Memory B cell (primary cell): ENCODE data around the gene KCNMB3.
"Not testable (repeated sequence)": the region's sequence is repeated elsewhere in the genome, so short reads cannot be mapped to it uniquely, and the experiment has no call there.

Source experiments
- ATAC-seq: fragments of 150-1000 bp; cut with Tn5 transposase; 2 replicates; pipeline ENCODE4 v1.10.0; 2021; ENCODE audit warnings: low read depth, mild to moderate bottlenecking, moderate library complexity
- DNase-seq, 2 donors: peaks; one replicate each; pipeline ENCODE4 v3.0.0; 2022; ENCODE audit warnings: low spot score in 2 of 2
- H3K27ac Mint-ChIP-seq: one replicate; pipeline ENCODE4 v1.8.0; 2022; ENCODE audit warnings: mild to moderate bottlenecking, moderate library complexity, mixed read lengths
- H3K27me3 Mint-ChIP-seq: one replicate; pipeline ENCODE4 v1.8.0; 2022; ENCODE audit warnings: mixed read lengths
- H3K36me3 Mint-ChIP-seq: one replicate; pipeline ENCODE4 v1.8.0; 2022; ENCODE audit warnings: mild to moderate bottlenecking, mixed read lengths
- H3K4me1 Mint-ChIP-seq: one replicate; pipeline ENCODE4 v1.8.0; 2022; ENCODE audit warnings: mixed read lengths
- H3K4me3 Mint-ChIP-seq: one replicate; pipeline ENCODE4 v1.8.0; 2022; ENCODE audit warnings: mild to moderate bottlenecking, moderate library complexity, mixed read lengths
- H3K9me3 Mint-ChIP-seq: one replicate; pipeline ENCODE4 v1.8.0; 2022; ENCODE audit warnings: mixed read lengths

The KCNMB3 gene

DNA sequence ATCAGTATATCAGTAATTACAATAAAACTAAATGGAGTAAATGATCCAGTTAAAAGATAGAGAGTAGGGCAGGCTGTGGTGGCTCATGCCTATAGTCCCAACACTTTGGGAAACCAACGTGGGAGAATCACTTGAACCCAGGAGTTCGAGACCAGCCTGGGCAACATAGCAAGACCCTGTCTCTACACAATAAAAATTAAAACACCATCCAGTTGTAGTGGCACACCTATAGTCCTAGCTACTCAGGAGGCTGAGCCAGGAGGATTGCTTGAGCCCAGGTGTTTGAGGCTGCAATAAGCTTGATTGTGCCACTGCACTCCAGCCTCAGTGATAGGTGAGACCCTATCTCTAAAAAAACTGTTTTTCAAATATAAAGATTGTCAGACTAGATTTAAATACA, 5.9 kb upstream of the KCNMB3 start:
- H3K27me3 Mint-ChIP-seq: no peaks in the 10 kb centered on the region
- no peak for ATAC-seq
- peaks cover 13% of the 10 kb centered on the region for H3K36me3 Mint-ChIP-seq
- no peak for DNase-seq
- H3K27ac Mint-ChIP-seq: no peak overlapping the region
- peaks cover 22% of the 10 kb centered on the region for H3K4me1 Mint-ChIP-seq
- no peak overlapping the region for H3K4me3 Mint-ChIP-seq
- H3K9me3 Mint-ChIP-seq: peaks cover 15% of the 10 kb centered on the region

DNA sequence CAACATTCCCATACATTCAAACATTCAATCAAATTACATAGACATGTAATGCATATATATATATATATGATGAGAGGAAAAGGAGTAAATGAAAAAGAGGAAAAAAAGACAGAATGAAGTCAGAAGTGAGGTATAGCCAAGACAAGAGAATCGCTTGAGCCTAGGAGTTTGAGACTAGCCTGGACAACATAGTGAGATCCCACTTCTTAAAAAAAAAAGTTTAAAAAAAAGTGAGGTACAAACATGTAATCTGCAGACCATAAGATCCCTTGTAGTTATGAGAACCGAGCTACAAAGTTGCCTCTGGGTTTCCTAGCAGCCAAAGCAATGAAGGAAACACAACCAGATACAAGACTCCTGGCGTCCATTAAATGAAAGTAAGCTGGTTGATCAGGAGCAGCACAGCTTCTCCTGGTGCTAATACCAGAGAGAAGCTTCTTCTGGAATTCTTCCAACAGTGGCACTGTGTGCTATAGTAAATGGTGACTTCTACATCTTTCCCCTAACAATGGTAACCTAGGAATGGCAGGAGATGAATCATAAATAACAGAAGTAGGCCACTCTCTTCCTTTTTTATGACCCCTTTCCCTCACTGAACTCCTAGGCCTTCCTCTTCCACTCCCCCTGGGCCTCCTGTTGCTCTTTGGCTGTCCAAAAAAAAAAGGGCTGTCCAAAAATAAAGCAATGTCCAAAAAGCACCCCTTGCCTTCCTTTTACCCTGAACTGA, 3.5 kb downstream of the KCNMB3 start:
- Mint-ChIP-seq H3K4me3 (no peak overlapping the region), H3K4me1 (no peaks in the 10 kb centered on the region)
- no peak for ATAC-seq

DNA sequence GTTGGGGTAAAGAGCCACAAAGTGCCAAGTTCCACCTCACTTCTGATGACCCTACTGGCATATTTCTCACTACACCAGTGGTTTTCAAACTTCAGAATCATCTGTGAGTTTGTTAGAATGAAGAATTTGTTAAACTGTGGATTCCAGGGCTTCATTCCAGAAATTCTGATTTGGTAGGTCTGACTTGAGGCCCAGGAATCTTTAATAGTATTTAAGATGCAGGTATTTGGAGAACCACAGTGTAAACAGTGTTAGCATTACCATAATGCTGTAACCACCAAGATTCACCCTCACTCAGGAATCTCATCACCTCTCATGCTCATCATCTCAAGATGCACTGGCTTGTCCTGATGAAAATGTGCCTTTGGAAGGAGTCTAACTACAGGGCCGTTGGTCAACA, 6.0 kb downstream of the KCNMB3 start:
- H3K36me3 Mint-ChIP-seq: peaks cover 10% of the 10 kb centered on the region
- DNase-seq (no peak), ATAC-seq (no peak)
- no peaks in the 10 kb centered on the region for H3K27me3 Mint-ChIP-seq
- no peak overlapping the region for H3K4me3 Mint-ChIP-seq
- no peak overlapping the region for H3K27ac Mint-ChIP-seq
- H3K9me3 Mint-ChIP-seq: no peaks in the 10 kb centered on the region
- no peaks in the 10 kb centered on the region for H3K4me1 Mint-ChIP-seq

More for the DNA sequence above, 3.5 kb downstream of the KCNMB3 start:
- no peak overlapping the region for H3K27ac Mint-ChIP-seq
- DNase-seq: no peak
- no peaks in the 10 kb centered on the region for H3K27me3 Mint-ChIP-seq
- H3K36me3 Mint-ChIP-seq: peaks cover 18% of the 10 kb centered on the region
- H3K9me3 Mint-ChIP-seq: no peaks in the 10 kb centered on the region

DNA sequence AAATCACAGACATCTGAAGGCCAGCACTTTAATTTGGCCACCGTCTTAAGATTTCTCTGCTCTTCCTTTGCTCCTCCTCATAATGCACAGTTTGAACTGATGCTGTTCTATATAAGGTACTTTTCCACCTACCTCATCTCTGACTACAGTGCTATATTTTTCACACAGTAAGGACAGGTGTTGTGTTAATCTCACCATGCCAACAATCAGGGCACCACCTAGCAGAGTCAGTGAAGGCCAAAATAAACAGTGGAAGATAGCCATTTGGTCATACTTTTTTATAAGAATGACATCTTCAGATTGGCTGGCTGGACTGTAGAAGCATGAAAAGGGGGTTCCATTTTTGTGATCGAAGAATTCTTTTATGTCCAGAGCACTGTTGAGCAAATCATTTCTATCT, 8.1 kb downstream of the KCNMB3 start:
- H3K27ac Mint-ChIP-seq, DNase-seq, H3K4me1 Mint-ChIP-seq, H3K36me3 Mint-ChIP-seq, ATAC-seq, H3K27me3 Mint-ChIP-seq, H3K9me3 Mint-ChIP-seq, H3K4me3 Mint-ChIP-seq: not testable (repeated sequence)

DNA sequence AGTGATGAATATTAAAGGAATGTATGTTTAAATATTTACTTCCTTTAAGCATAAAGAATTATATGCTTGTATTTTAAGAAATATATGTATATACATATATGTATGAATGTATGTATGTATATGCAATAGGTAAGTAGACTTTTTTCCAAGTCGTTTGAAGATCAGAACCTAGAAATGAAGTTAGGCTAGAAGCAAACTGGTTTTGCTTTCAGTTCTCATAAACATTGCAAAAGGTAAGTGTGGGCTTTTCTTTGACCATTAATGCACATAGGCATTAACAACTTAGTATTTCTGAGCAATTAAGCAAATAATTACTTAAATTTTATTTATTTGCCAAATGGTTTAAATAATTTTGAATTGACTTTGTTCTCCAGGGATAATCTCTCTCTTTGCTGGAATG, 10.6 kb downstream of the KCNMB3 start:
- H3K4me3 Mint-ChIP-seq, H3K4me1 Mint-ChIP-seq, H3K27me3 Mint-ChIP-seq, ATAC-seq, H3K36me3 Mint-ChIP-seq, DNase-seq, H3K27ac Mint-ChIP-seq, H3K9me3 Mint-ChIP-seq: not testable (repeated sequence)

DNA sequence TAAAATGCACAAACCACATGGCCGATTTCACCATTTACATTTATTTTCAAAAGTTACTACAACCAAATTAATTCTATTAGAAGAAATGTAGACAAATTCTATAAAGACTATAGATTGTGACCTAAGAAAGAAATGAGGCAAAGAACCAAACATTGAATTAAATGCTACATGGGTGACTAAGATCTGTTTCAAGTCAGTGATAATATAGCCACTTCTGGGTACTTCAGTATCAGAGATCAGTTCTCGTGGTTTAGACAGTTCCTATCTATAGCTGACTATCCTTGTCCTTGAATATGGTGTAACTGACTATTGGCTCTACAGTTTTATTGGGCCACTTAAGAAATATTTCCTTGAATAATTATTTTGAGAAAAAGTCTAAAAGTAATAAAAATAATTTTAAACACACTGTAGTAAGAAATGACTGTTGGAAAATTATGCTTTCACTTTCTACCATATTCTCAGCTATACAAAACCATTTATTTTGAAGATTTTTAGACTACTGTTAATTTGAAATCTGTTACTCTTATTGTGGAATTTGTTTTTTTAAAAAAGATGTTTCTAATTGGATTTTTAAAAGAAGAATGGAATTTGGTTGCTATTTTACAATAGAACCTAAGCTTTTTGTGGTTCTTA, 14.1 kb downstream of the KCNMB3 start:
- Mint-ChIP-seq H3K4me3 (no peak overlapping the region), H3K36me3 (peaks cover 16% of the 10 kb centered on the region), H3K9me3 (no peaks in the 10 kb centered on the region), H3K27ac (no peak overlapping the region), H3K4me1 (no peaks in the 10 kb centered on the region), H3K27me3 (no peaks in the 10 kb centered on the region)
- ATAC-seq: no peak
- no peak for DNase-seq

DNA sequence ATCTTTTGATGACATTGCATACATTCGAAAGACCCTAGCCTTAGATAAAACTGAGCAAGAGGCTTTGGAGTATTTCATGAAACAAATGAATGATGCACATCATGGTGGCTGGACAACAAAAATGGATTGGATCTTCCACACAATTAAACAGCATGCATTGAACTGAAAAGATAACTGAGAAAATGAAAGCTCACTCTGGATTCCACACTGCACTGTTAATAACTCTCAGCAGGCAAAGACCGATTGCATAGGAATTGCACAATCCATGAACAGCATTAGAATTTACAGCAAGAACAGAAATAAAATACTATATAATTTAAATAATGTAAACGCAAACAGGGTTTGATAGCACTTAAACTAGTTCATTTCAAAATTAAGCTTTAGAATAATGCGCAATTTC, 16.7 kb downstream of the KCNMB3 start:
- Mint-ChIP-seq H3K27me3 (no peaks in the 10 kb centered on the region), H3K4me3 (no peak overlapping the region), H3K4me1 (no peaks in the 10 kb centered on the region), H3K36me3 (peaks cover 30% of the 10 kb centered on the region), H3K9me3 (no peaks in the 10 kb centered on the region), H3K27ac (no peak overlapping the region)
- DNase-seq (no peak), ATAC-seq (no peak)

DNA sequence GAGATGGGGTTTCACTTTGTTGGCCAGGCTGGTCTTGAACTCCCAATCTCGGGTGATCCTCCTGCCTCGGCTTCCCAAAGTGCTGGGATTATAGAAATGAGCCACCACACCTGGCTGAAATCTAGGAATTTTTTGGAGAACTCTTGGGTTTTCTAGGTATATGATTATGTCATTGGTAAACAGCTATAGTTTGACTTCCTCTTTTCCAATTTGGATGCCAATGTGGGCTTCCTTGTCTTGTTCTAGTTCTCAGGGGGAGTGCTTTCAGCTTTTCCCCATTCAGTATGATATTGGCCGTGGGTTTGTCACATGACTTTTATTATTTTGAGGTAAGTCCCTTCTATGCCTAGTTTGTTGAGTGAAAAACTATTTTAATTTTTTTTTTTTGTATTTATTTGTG, 17.9 kb downstream of the KCNMB3 start:
- H3K9me3 Mint-ChIP-seq: no peaks in the 10 kb centered on the region
- H3K27me3 Mint-ChIP-seq: no peaks in the 10 kb centered on the region
- ATAC-seq (no peak), DNase-seq (no peak)
- H3K36me3 Mint-ChIP-seq: peaks cover 30% of the 10 kb centered on the region
- no peak overlapping the region for H3K27ac Mint-ChIP-seq
- no peaks in the 10 kb centered on the region for H3K4me1 Mint-ChIP-seq
- H3K4me3 Mint-ChIP-seq: no peak overlapping the region

DNA sequence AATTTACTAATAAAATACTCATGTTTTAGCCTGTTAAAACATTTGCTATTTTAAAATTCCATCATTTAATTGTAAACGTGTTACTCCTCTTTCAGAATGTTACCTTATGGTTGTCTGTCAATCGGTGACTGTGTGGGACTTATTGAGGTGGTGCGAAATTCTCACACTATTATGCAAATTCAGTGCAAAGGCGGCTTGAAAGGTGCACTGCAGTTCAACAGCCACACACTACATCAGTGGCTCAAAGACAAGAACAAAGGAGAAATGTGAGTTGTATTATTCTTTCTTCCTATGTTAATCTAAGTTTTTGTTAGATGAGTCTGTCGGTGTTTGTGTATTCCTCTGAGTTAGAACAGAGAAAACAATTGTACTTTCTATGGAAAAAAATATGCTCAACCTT, 21.7 kb downstream of the KCNMB3 start:
- no peaks in the 10 kb centered on the region for H3K4me1 Mint-ChIP-seq
- H3K9me3 Mint-ChIP-seq: no peaks in the 10 kb centered on the region
- peaks cover 33% of the 10 kb centered on the region for H3K36me3 Mint-ChIP-seq
- ATAC-seq (peak; percentile 67), DNase-seq (no peak)
- H3K27me3 Mint-ChIP-seq: no peaks in the 10 kb centered on the region
- no peak overlapping the region for H3K4me3 Mint-ChIP-seq
- no peak overlapping the region for H3K27ac Mint-ChIP-seq

DNA sequence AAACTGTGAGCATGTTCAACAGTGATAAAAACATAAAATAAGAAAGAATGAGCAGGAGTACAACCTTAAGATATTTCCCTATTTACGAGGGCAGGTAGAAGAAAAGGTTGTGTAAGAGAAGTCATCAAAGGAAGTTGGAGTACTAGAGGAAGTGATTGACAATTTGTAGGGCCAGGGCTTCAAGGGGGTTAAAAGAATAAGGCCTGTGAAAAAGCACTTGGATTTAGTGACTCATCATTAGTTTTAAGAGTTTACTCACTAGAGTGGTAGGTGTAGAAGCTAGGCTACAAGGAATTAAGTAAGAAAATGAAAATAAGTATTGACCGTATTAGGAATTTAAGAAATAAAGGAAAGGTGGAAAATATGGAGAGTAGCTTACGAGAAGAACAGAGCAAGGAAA, 23.6 kb downstream of the KCNMB3 start:
- Mint-ChIP-seq H3K27me3 (no peaks in the 10 kb centered on the region), H3K4me1 (no peaks in the 10 kb centered on the region), H3K36me3 (peaks cover 33% of the 10 kb centered on the region), H3K4me3 (no peak overlapping the region), H3K27ac (peak overlapping the region; percentile 5), H3K9me3 (no peaks in the 10 kb centered on the region)
- no peak for ATAC-seq
- DNase-seq: no peak

DNA sequence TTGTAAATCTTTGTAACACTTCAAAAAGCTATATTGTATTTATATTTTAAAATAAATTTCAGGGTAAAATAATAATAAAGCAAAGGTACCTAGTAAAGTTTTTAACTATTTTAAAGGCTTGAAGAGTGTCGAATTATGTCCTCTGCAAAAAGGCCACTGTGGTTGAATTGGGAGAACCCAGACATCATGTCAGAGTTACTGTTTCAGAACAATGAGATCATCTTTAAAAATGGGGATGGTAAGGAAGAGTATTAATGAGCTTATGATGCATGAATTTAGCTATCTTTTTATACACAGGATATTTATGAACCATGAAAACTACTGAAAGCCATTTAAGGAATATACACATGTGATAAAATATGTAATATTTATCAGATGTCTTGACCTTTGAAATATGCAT, 26.3 kb downstream of the KCNMB3 start:
- DNase-seq (no peak), ATAC-seq (no peak)
- Mint-ChIP-seq H3K4me3 (no peak overlapping the region), H3K27ac (no peak overlapping the region), H3K4me1 (no peaks in the 10 kb centered on the region), H3K36me3 (peaks cover 18% of the 10 kb centered on the region), H3K9me3 (no peaks in the 10 kb centered on the region), H3K27me3 (no peaks in the 10 kb centered on the region)

DNA sequence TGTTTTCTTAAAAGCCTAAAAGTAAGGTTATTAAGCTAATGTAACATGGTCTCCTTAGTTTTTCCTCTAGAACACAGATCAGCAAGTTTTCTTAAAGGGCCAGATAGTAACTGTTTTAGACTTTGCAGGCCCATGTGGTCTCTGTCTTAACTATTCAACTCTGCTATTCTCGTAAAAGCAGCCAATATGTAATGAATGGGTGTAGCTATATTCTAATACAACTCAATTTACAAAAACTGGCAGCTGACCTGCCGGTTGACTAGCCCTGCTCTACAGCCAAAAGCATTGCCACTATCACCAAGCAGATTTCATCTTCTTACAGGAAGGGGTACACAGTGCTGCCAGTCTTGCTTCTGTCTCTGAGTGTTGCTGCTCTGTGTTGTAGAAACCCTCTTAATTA, 27.4 kb downstream of the KCNMB3 start:
- H3K4me1 Mint-ChIP-seq: no peaks in the 10 kb centered on the region
- H3K27me3 Mint-ChIP-seq: no peaks in the 10 kb centered on the region
- no peaks in the 10 kb centered on the region for H3K9me3 Mint-ChIP-seq
- no peak overlapping the region for H3K4me3 Mint-ChIP-seq
- peak overlapping the region; percentile 47 for H3K27ac Mint-ChIP-seq
- no peak for ATAC-seq
- H3K36me3 Mint-ChIP-seq: peaks cover 20% of the 10 kb centered on the region
- no peak for DNase-seq

DNA sequence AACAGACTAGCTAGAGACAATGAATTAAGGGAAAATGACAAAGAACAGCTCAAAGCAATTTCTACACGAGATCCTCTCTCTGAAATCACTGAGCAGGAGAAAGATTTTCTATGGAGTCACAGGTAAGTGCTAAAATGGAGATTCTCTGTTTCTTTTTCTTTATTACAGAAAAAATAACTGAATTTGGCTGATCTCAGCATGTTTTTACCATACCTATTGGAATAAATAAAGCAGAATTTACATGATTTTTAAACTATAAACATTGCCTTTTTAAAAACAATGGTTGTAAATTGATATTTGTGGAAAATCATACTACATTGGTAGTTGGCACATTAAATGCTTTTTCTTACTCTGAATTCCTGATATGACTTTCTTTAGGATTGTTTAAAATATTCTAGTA, 32.7 kb downstream of the KCNMB3 start:
- not testable (repeated sequence) for H3K27ac Mint-ChIP-seq, H3K9me3 Mint-ChIP-seq, DNase-seq, ATAC-seq, H3K4me1 Mint-ChIP-seq, H3K27me3 Mint-ChIP-seq, H3K4me3 Mint-ChIP-seq
- H3K36me3 Mint-ChIP-seq: peaks cover 12% of the 10 kb centered on the region

DNA sequence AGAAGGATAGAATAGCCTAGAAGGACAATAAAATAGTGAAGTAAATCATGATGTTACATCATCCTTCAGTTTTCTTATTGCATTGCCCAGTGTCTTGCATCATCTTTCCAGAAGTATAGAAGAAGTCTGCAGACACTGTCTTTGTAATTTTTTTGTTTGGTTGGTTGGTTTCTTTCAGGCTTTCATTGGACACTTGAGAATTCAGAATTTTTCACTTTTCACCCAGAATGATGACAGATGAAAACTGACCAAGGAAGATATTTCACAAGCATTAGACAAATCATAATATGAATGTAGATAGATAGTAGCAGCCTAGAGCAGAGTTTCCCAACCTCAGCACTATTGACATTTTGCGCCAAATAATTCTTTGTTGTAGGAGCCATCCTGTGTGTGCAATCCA, 35.4 kb downstream of the KCNMB3 start:
- not testable (repeated sequence) for ATAC-seq

DNA sequence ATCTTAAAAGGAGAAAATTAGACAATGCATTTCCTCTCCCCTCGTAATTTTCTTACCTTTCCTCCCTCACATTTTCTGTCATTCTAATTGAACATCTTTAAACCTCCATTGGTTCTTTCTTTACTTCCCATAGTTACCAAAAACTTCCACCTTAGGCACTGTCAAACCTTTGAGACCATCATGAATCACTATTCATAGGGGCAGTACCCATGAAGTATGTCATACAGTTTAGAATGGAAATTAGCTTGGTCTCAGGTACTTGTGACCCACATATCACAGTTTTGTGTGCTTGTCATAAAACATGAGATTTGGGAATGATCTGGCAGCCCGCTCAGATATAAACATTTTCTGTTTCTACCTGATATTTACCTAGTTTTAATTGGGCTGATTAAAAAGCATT, 50.1 kb downstream of the KCNMB3 start:
- H3K36me3 Mint-ChIP-seq: peaks cover 21% of the 10 kb centered on the region

More for the DNA sequence above, 35.4 kb downstream of the KCNMB3 start:
- H3K36me3 Mint-ChIP-seq, H3K4me3 Mint-ChIP-seq, H3K27me3 Mint-ChIP-seq, H3K27ac Mint-ChIP-seq, DNase-seq, H3K9me3 Mint-ChIP-seq, H3K4me1 Mint-ChIP-seq: not testable (repeated sequence)

More for the DNA sequence above, 50.1 kb downstream of the KCNMB3 start:
- H3K27me3 Mint-ChIP-seq: no peaks in the 10 kb centered on the region
- ATAC-seq: no peak
- peaks cover 10% of the 10 kb centered on the region for H3K4me1 Mint-ChIP-seq
- no peak overlapping the region for H3K4me3 Mint-ChIP-seq
- no peaks in the 10 kb centered on the region for H3K9me3 Mint-ChIP-seq
- DNase-seq: no peak
- H3K27ac Mint-ChIP-seq: peak overlapping the region; percentile 28
